Measurements from ENCODE around the gene DOK3. TPM values are rescaled to one million over a fixed set of nuclear protein-coding genes. Genes with fewer than 3 reads are reported as not detected.

The DOK3 gene
- total RNA-seq, 1 experiment from 2014 or later: 8.0 TPM

- no peaks in the 10 kb centered on the region for H3K27me3 ChIP-seq (ENCODE audit: insufficient read depth, low read length)
- H3K27ac ChIP-seq (ENCODE audit: low read depth, low read length): no peak overlapping the region
- TF ChIP-seq SIN3A (IDR thresholded peaks at IDR 0.05; ENCODE audit: low read depth) (no peak), EGR1 (IDR thresholded peaks at IDR 0.05; ENCODE audit: low read depth) (no peak), EZH2 (IDR thresholded peaks at IDR 0.05) (no peak), POLR2A (IDR thresholded peaks at IDR 0.05; ENCODE audit: borderline replicate concordance, extremely low read depth, insufficient read depth, insufficient read length) (no peak), CEBPB (IDR thresholded peaks at IDR 0.05; ENCODE audit: low read depth) (no peak), RAD21 (IDR thresholded peaks at IDR 0.05; ENCODE audit: low read depth) (no peak), SRF (IDR thresholded peaks at IDR 0.05; ENCODE audit: low read depth) (no peak), ZFX (IDR thresholded peaks at IDR 0.05) (no peak), YY1 (IDR thresholded peaks at IDR 0.05; ENCODE audit: extremely low read depth, insufficient replicate concordance, low read depth, low read length) (no peak), EZH2phosphoT487 (IDR thresholded peaks at IDR 0.05; ENCODE audit: borderline replicate concordance) (no peak), JUND (IDR thresholded peaks at IDR 0.05) (no peak), FOSL1 (IDR thresholded peaks at IDR 0.05; ENCODE audit: low read depth) (no peak), ZBTB33 (IDR thresholded peaks at IDR 0.05; ENCODE audit: extremely low read depth, insufficient replicate concordance, low read length) (no peak), ZNF274 (IDR thresholded peaks at IDR 0.05; ENCODE audit: low read depth, low read length) (no peak)
- TF ChIP-seq, protein P1, sequence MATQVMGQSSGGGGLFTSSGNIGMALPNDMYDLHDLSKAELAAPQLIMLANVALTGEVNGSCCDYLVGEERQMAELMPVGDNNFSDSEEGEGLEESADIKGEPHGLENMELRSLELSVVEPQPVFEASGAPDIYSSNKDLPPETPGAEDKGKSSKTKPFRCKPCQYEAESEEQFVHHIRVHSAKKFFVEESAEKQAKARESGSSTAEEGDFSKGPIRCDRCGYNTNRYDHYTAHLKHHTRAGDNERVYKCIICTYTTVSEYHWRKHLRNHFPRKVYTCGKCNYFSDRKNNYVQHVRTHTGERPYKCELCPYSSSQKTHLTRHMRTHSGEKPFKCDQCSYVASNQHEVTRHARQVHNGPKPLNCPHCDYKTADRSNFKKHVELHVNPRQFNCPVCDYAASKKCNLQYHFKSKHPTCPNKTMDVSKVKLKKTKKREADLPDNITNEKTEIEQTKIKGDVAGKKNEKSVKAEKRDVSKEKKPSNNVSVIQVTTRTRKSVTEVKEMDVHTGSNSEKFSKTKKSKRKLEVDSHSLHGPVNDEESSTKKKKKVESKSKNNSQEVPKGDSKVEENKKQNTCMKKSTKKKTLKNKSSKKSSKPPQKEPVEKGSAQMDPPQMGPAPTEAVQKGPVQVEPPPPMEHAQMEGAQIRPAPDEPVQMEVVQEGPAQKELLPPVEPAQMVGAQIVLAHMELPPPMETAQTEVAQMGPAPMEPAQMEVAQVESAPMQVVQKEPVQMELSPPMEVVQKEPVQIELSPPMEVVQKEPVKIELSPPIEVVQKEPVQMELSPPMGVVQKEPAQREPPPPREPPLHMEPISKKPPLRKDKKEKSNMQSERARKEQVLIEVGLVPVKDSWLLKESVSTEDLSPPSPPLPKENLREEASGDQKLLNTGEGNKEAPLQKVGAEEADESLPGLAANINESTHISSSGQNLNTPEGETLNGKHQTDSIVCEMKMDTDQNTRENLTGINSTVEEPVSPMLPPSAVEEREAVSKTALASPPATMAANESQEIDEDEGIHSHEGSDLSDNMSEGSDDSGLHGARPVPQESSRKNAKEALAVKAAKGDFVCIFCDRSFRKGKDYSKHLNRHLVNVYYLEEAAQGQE (IDR thresholded peaks at IDR 0.05; ENCODE audit: low read depth): no peak
- TF ChIP-seq, protein P2, sequence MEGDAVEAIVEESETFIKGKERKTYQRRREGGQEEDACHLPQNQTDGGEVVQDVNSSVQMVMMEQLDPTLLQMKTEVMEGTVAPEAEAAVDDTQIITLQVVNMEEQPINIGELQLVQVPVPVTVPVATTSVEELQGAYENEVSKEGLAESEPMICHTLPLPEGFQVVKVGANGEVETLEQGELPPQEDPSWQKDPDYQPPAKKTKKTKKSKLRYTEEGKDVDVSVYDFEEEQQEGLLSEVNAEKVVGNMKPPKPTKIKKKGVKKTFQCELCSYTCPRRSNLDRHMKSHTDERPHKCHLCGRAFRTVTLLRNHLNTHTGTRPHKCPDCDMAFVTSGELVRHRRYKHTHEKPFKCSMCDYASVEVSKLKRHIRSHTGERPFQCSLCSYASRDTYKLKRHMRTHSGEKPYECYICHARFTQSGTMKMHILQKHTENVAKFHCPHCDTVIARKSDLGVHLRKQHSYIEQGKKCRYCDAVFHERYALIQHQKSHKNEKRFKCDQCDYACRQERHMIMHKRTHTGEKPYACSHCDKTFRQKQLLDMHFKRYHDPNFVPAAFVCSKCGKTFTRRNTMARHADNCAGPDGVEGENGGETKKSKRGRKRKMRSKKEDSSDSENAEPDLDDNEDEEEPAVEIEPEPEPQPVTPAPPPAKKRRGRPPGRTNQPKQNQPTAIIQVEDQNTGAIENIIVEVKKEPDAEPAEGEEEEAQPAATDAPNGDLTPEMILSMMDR (IDR thresholded peaks at IDR 0.05 in 2 of 3, conservative IDR thresholded peaks at IDR 0.05 in 1 of 3; ENCODE audit: borderline replicate concordance in 1 of 3, insufficient read depth in 1 of 3, low read depth in 2 of 3, low read length in 2 of 3): no peak
- no peaks in the 10 kb centered on the region for H3K9me3 ChIP-seq (ENCODE audit: control insufficient read depth in 1 of 2, insufficient read depth in 1 of 2, low read depth in 1 of 2, low read length in 2 of 2)
- H3K4me1 ChIP-seq (ENCODE audit: control insufficient read depth in 1 of 2, insufficient read depth in 2 of 2, low read length in 2 of 2): peaks cover 4 to 30% of the 10 kb centered on the region in 2 experiments; a peak in 3 of 4 replicates
- no peak overlapping the region for H3K4me2 ChIP-seq (ENCODE audit: low read length)
- TSS peak; percentile 5 for BruUV-seq (replicated peaks)
- POLR2A ChIA-PET: interaction anchor here (1.2 kb wide), 1 partner anchor 30 kb away, joined by 3 read pairs; the partner anchor contains the start of gene PDLIM7
- H4K20me1 ChIP-seq (ENCODE audit: insufficient read depth): no peaks in the 10 kb centered on the region
- H3K4me3 ChIP-seq (replicated peaks in 1 of 2; ENCODE audit: low read depth in 1 of 2, low read length in 2 of 2): no peak overlapping the region
- intact Hi-C loops (cut with micrococcal nuclease): no loop called here
- H2AFZ ChIP-seq (ENCODE audit: low read depth, low read length, poor library complexity, severe bottlenecking): no peak overlapping the region
- no peak overlapping the region for H3K9ac ChIP-seq (ENCODE audit: low read length)
- CTCF ChIA-PET: no interaction called here
- no peak for ATAC-seq
- peaks cover 27 to 35% of the 10 kb centered on the region in 2 experiments; a peak in 3 of 4 replicates for H3K36me3 ChIP-seq (ENCODE audit: control insufficient read depth in 1 of 2, insufficient read depth in 2 of 2, low read length in 2 of 2)
- RAD21 ChIA-PET (ENCODE audit: low non-redundant PET in 1 of 2, low total read pairs in 2 of 2, uncharacterized antibody in 2 of 2, unreplicated experiment in 2 of 2): no interaction called here
- H3K9me2 ChIP-seq (ENCODE audit: insufficient read depth): no peaks in the 10 kb centered on the region
- H3K79me2 ChIP-seq (ENCODE audit: insufficient read depth, low read length): peaks cover 36% of the 10 kb centered on the region
- DNase-seq (ENCODE audit: low read depth, low spot score): no peak
These were observed 42.2 kb downstream of the DOK3 start for GRCh38 chr5:177467436-177467835.
